NCI-H345 treated with DMSO at 0.1 percent for 48 hours (cell line): Measurements from ENCODE around the gene BBS7.

Source experiments
- DNase-seq: peaks from one replicate; lab custom pipeline; 2025; ENCODE audit not compliant: unreplicated experiment; lab: John Stamatoyannopoulos, UW

The BBS7 gene

GRCh38 chr4:121829511-121829910, 40.8 kb downstream of the BBS7 start:
- DNase-seq, result no peak

- no peak for DNase-seq
Observed at GRCh38 chr4:121827853-121828252, 42.4 kb downstream of the BBS7 start.

- no peak for DNase-seq
Observed at GRCh38 chr4:121824950-121825349, 45.3 kb downstream of the BBS7 start.

- no peak for DNase-seq
Observed at GRCh38 chr4:121824171-121824527, 46.1 kb downstream of the BBS7 start.

GRCh38 chr4:121823505-121824170, 46.6 kb downstream of the BBS7 start, which contains the start of gene CCNA2:
Gene CCNA2, minus strand, starts transcription at chr4:121823883. Its CDS starts 255 bp downstream, at chr4:121823628.
- DNase-seq, result peak; percentile 82

GRCh38 chr4:121822796-121823504, 47.3 kb downstream of the BBS7 start:
- DNase-seq, result no peak

GRCh38 chr4:121822047-121822446, 48.2 kb downstream of the BBS7 start:
- DNase-seq, result no peak

- no peak for DNase-seq
Observed at GRCh38 chr4:121819216-121819965, 50.9 kb downstream of the BBS7 start.

- DNase-seq, result no peak
Observed at GRCh38 chr4:121818215-121818614, 52.1 kb downstream of the BBS7 start.

- DNase-seq, result no peak
Observed at GRCh38 chr4:121817701-121818100, 52.6 kb downstream of the BBS7 start.

GRCh38 chr4:121817006-121817405, 53.3 kb downstream of the BBS7 start:
- DNase-seq, result no peak

- DNase-seq, result no peak
Observed at GRCh38 chr4:121814756-121815155, 55.5 kb downstream of the BBS7 start.

GRCh38 chr4:121811122-121811521, 59.2 kb downstream of the BBS7 start:
- no peak for DNase-seq

GRCh38 chr4:121806411-121806810, 63.9 kb downstream of the BBS7 start:
- no peak for DNase-seq

- no peak for DNase-seq
Observed at GRCh38 chr4:121801715-121802075, 68.6 kb downstream of the BBS7 start.

- DNase-seq, result peak; percentile 79
Observed at GRCh38 chr4:121800961-121801714, 69.1 kb downstream of the BBS7 start, which contains the start of gene EXOSC9. Gene EXOSC9, plus strand, starts transcription at chr4:121801323. Its CDS starts 102 bp downstream, at chr4:121801425.

GRCh38 chr4:121800638-121800960, 69.7 kb downstream of the BBS7 start:
- no peak for DNase-seq

GRCh38 chr4:121799867-121800501, 70.3 kb downstream of the BBS7 start:
- no peak for DNase-seq

GRCh38 chr4:121799208-121799823, 71.0 kb downstream of the BBS7 start:
- DNase-seq, result no peak

- DNase-seq, result no peak
Observed at GRCh38 chr4:121796283-121796682, 74.0 kb downstream of the BBS7 start.
